Aorta (tissue), 5 donors: ENCODE measurements around the gene TMEM101. TPM values are rescaled to one million over a fixed set of nuclear protein-coding genes. Genes with fewer than 3 reads are reported as not detected.
"Not testable (repeated sequence)": the region's sequence is repeated elsewhere in the genome, so short reads cannot be mapped to it uniquely, and the experiment has no call there.

ENCODE experiments used
- ATAC-seq: fragments of 200-7000 bp; cut with Tn5 transposase; one replicate; pipeline ENCODE4 v1.9.1; 2022; ENCODE audit warnings: moderate library complexity; ENCODE audit not compliant: low FRiP score
- DNase-seq, 2 donors: peaks; one replicate each; pipeline ENCODE4 v3.0.0-alpha.2; 2020
- H3K27ac ChIP-seq, 2 donors: one replicate each; pipeline ENCODE4 v1.5.1; 2013; ENCODE audit warnings: low read length in 2 of 2, mild to moderate bottlenecking in 2 of 2, moderate library complexity in 2 of 2, control low read depth in 1 of 2, inconsistent platforms in 1 of 2, low read depth in 1 of 2
- H3K27me3 ChIP-seq, 2 donors: one replicate each; pipeline ENCODE4 v1.6.1; 2013; ENCODE audit warnings: control low read depth in 1 of 2, low read length in 1 of 2, mild to moderate bottlenecking in 1 of 2, moderate library complexity in 1 of 2; ENCODE audit not compliant: insufficient read depth in 2 of 2, control insufficient read depth in 1 of 2
- H3K36me3 ChIP-seq, 2 donors: one replicate each; pipeline ENCODE4 v1.6.1; 2013; ENCODE audit warnings: control low read depth in 1 of 2, low read length in 1 of 2, mild to moderate bottlenecking in 1 of 2; ENCODE audit not compliant: insufficient read depth in 2 of 2, control insufficient read depth in 1 of 2
- H3K4me1 ChIP-seq, 2 donors: one replicate each; pipeline ENCODE4 v1.6.1; 2013; ENCODE audit warnings: low read length in 2 of 2, control low read depth in 1 of 2, mild to moderate bottlenecking in 1 of 2, moderate library complexity in 1 of 2; ENCODE audit not compliant: insufficient read depth in 2 of 2, control insufficient read depth in 1 of 2
- H3K4me3 ChIP-seq, 2 donors: one replicate each; pipeline ENCODE4 v1.5.1; 2013; ENCODE audit warnings: low read length in 2 of 2, control low read depth in 1 of 2, mild to moderate bottlenecking in 1 of 2
- H3K9me3 ChIP-seq: one replicate; pipeline ENCODE4 v1.6.1; 2013; ENCODE audit warnings: mild to moderate bottlenecking, low read length; ENCODE audit not compliant: control insufficient read depth
- WGBS, 2 donors: extraction: QIAGEN DNeasy Blood & Tissue Kit; methylation state at CpG; one replicate each; pipeline ENCODE4 v1.1.7; 2013; 5-methylcytosine and 5-hydroxymethylcytosine counted together
- intact Hi-C, 2 donors: fragments of 100-400 bp; cut with DNase I; formaldehyde crosslinking; loops; one replicate each; pipeline versions ENCODE4 v1.14.2 to v1.15.0; 2022
- polyA plus RNA-seq, 2 donors: library from polyadenylated mRNA; stranded (reverse); fragments of 200-250 nt; gene quantifications; one replicate each; pipeline ENCODE4 v1.2.3, GENCODE V29; 2013
- total RNA-seq, 2 donors: library from RNA; stranded (reverse); fragmentation: NEBNext Ultra II Directional; extraction: Animal tissue kit (Norgen Biotek cat#: 25700); gene quantifications; one replicate each; pipeline ENCODE4 v1.2.1, GENCODE V29; 2021
- donor health status: healthy with polysubstance abuse.
- donor health status: Bipolar disorder and iron deficiency.
- donor health status: DM: no; HTN: no; CAD: no.
- donor health status: DM: no; HTN: no; CAD: no.
- donor health status: DM: yes; HTN: yes; CAD: no.

TMEM101 gene
- total and polyA plus RNA-seq, 4 donors: 15.2 to 25.0 (median 19.1) TPM

DNA sequence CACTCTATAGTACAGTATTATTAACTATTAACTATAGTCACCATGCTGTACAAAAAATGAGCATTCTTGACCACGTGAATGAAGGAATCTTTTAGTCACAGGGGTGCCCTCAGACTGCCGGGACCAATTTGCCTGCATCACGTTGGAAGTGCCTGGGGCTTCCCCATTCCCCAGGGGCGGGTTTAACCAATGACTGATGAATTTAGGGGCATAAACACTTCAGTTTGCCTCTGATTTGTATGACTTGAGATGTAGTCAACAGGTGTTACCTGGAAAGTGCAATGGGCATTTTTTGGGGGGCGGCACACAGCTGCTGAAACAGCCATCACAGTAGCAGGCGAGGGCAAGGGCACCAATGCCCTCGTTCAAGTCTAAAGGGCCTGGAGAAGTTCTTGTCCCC lies 52.3 kb downstream of the TMEM101 start:
- no peak for ATAC-seq
- H3K27me3 ChIP-seq: no peaks in the 10 kb centered on the region
- 53% methylated on average over 7 of the region's 7 CpGs for WGBS, 2 donors
- DNase-seq: peak in 1 of 2 donors; percentile 28
- H3K27ac ChIP-seq: no peak overlapping the region
- intact Hi-C loops: no loop called here
- H3K36me3 ChIP-seq: no peaks in the 10 kb centered on the region
- H3K4me3 ChIP-seq: no peak overlapping the region
- H3K4me1 ChIP-seq: no peaks in the 10 kb centered on the region
- H3K9me3 ChIP-seq: no peaks in the 10 kb centered on the region

DNA sequence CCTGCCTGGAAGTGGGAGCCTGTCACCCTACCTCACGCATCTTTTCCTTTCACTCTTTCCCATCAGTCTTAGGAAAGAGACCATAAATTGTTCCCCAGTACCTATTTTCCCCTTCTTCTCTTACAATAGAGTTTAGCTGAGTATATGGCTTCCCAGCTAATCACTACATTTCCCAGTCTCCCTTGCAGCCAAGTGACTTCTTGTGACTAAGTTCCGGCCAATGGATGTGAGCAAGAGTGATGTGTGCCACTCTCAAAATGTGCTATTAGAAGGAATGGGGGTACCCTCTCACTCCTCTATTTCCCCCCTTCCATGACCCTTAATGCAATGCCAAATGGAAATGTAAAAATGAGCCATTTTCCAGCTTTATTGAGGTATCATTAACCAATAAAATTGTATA lies 52.8 kb downstream of the TMEM101 start:
- no peaks in the 10 kb centered on the region for H3K27me3 ChIP-seq
- no peaks in the 10 kb centered on the region for H3K9me3 ChIP-seq
- intact Hi-C loops: no loop called here

DNA sequence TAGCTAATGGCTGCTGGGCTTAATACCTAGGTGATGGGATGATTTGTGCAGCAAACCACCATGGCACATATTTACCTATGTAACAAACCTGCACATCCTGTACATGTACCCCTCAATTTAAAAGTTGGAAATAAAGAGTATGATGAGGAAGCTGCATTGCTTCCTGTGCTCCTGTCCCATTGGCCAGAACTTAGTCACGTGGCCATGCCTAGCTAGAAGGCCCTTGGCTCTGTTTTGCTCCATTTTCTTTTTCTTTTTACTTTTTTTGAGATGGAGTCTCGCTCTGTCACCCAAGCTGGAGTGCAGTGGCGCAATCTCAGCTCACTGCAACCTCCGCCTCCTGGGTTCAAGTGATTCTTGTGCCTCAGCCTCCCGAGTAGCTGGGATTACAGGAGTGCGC lies 53.5 kb downstream of the TMEM101 start:
- H3K4me1 ChIP-seq, DNase-seq, intact Hi-C loops, H3K4me3 ChIP-seq, H3K27me3 ChIP-seq, ATAC-seq, H3K36me3 ChIP-seq, H3K27ac ChIP-seq, H3K9me3 ChIP-seq: not testable (repeated sequence)
- 87 to 96% methylated on average over 6 of the region's 6 CpGs for WGBS, 2 donors

More for the DNA sequence above, 52.8 kb downstream of the TMEM101 start:
- Histone ChIP-seq H3K4me3 (no peak overlapping the region), H3K27ac (no peak overlapping the region), H3K4me1 (no peaks in the 10 kb centered on the region), H3K36me3 (no peaks in the 10 kb centered on the region)
- DNase-seq (no peak), ATAC-seq (no peak)
- WGBS, 2 donors: 69 to 79% methylated on average over 2 of the region's 2 CpGs

Other genes starting within 250 kb of the TMEM101 start
- 100 to 1,000 TPM; 110 to 112 TPM for gene DUSP3, start 236.0 kb downstream of the TMEM101 start, total RNA-seq
- gene DUSP3, start 236.0 kb downstream of the TMEM101 start, polyA plus RNA-seq: 100 to 1,000 TPM in 1 of 2 donors, 10 to 100 TPM in 1; 68.3 to 123 TPM
- gene CFAP97D1, start 234.5 kb downstream of the TMEM101 start, total RNA-seq: not detected
- gene CFAP97D1, start 234.5 kb downstream of the TMEM101 start, polyA plus RNA-seq: under 1 TPM in 1 of 2 donors, not detected in 1; 0.25 TPM
- gene MPP3, start 181.8 kb downstream of the TMEM101 start, total RNA-seq: 10 to 100 TPM; 14.6 to 15.7 TPM
- gene MPP3, start 181.8 kb downstream of the TMEM101 start, polyA plus RNA-seq: 10 to 100 TPM in 1 of 2 donors, 1 to 10 TPM in 1; 3.1 to 25.2 TPM
- 1 to 10 TPM; 3.9 to 9.4 TPM for gene CD300LG, start 167.8 kb downstream of the TMEM101 start, total RNA-seq
- under 1 TPM; 0.05 to 0.13 TPM for gene CD300LG, start 167.8 kb downstream of the TMEM101 start, polyA plus RNA-seq
- gene MPP2, start 107.4 kb downstream of the TMEM101 start, total RNA-seq: 10 to 100 TPM; 11.5 to 14.2 TPM
- 1 to 10 TPM; 1.4 to 5.5 TPM for gene MPP2, start 107.4 kb downstream of the TMEM101 start, polyA plus RNA-seq
- gene PPY, start 72.5 kb downstream of the TMEM101 start, total RNA-seq: not detected
- gene PPY, start 72.5 kb downstream of the TMEM101 start, polyA plus RNA-seq: not detected
- gene PYY, start 61.0 kb downstream of the TMEM101 start, total RNA-seq: not detected
- gene PYY, start 61.0 kb downstream of the TMEM101 start, polyA plus RNA-seq: 1 to 10 TPM in 1 of 2 donors, under 1 TPM in 1; 0.20 to 1.1 TPM
- gene NAGS, start 10.3 kb downstream of the TMEM101 start, total RNA-seq: 1 to 10 TPM in 1 of 2 donors, under 1 TPM in 1; 0.94 to 1.3 TPM
- 1 to 10 TPM in 1 of 2 donors, under 1 TPM in 1; 0.33 to 6.0 TPM for gene NAGS, start 10.3 kb downstream of the TMEM101 start, polyA plus RNA-seq
- gene LSM12, start 51.7 kb upstream of the TMEM101 start, total RNA-seq: 10 to 100 TPM; 36.9 to 43.4 TPM
- gene LSM12, start 51.7 kb upstream of the TMEM101 start, polyA plus RNA-seq: 10 to 100 TPM; 19.0 to 19.8 TPM
- 10 to 100 TPM; 30.3 to 32.5 TPM for gene G6PC3, start 55.8 kb upstream of the TMEM101 start, total RNA-seq
- 10 to 100 TPM; 22.7 to 40.0 TPM for gene G6PC3, start 55.8 kb upstream of the TMEM101 start, polyA plus RNA-seq
- gene HDAC5, start 108.7 kb upstream of the TMEM101 start, total RNA-seq: 10 to 100 TPM; 69.7 to 82.6 TPM
- gene HDAC5, start 108.7 kb upstream of the TMEM101 start, polyA plus RNA-seq: 10 to 100 TPM; 28.9 to 83.4 TPM
- 1 to 10 TPM in 1 of 2 donors, under 1 TPM in 1; 0.58 to 1.3 TPM for gene HROB, start 127.0 kb upstream of the TMEM101 start, total RNA-seq
- 1 to 10 TPM in 1 of 2 donors, not detected in 1; 1.7 TPM for gene HROB, start 127.0 kb upstream of the TMEM101 start, polyA plus RNA-seq
- 1 to 10 TPM; 1.4 to 2.1 TPM for gene ASB16, start 155.7 kb upstream of the TMEM101 start, total RNA-seq
- gene ASB16, start 155.7 kb upstream of the TMEM101 start, polyA plus RNA-seq: 1 to 10 TPM in 1 of 2 donors, under 1 TPM in 1; 0.88 to 1.4 TPM
- 10 to 100 TPM; 25.8 to 39.7 TPM for gene TMUB2, start 172.0 kb upstream of the TMEM101 start, total RNA-seq
- 10 to 100 TPM; 13.4 to 59.8 TPM for gene TMUB2, start 172.0 kb upstream of the TMEM101 start, polyA plus RNA-seq
- 10 to 100 TPM; 62.9 to 67.5 TPM for gene ATXN7L3, start 184.9 kb upstream of the TMEM101 start, total RNA-seq
- gene ATXN7L3, start 184.9 kb upstream of the TMEM101 start, polyA plus RNA-seq: 10 to 100 TPM; 18.7 to 35.7 TPM
- gene UBTF, start 204.7 kb upstream of the TMEM101 start, total RNA-seq: 10 to 100 TPM; 39.1 to 75.4 TPM
- gene UBTF, start 204.7 kb upstream of the TMEM101 start, polyA plus RNA-seq: 10 to 100 TPM; 26.5 to 45.9 TPM